Vagina (tissue), 2 donors: ENCODE data around the gene L1CAM. TPM values are rescaled to one million over a fixed set of nuclear protein-coding genes. Genes with fewer than 3 reads are reported as not detected.

Experiments
- DNase-seq, 2 donors: peaks; one replicate each; pipeline ENCODE4 v3.0.0-alpha.2; 2017; ENCODE audit errors: extremely low spot score in 2 of 2
- H3K27ac ChIP-seq: fragments of 200-600 bp; sonication (generic); one replicate; pipeline ENCODE4 v1.5.1; 2019
- H3K27me3 ChIP-seq: fragments of 200-600 bp; sonication (generic); one replicate; pipeline ENCODE4 v1.5.1; 2019
- H3K36me3 ChIP-seq, 2 donors: fragments of 200-600 bp; sonication (generic); one replicate each; pipeline ENCODE4 v1.5.1; 2017 to 2019
- H3K4me1 ChIP-seq: fragments of 200-600 bp; sonication (generic); one replicate; pipeline ENCODE4 v1.5.1; 2019
- H3K4me3 ChIP-seq, 2 donors: fragments of 200-600 bp; sonication (generic); 1 replicate in 1 of 2; 2 replicates in 1 of 2; pipeline ENCODE4 v1.5.1; 2016 to 2019
- H3K9me3 ChIP-seq: fragments of 200-600 bp; sonication (generic); one replicate; pipeline ENCODE4 v1.5.1; 2019
- POLR2A ChIP-seq, 2 donors: fragments of 450-650 bp; IDR thresholded peaks; one replicate each; pipeline ENCODE4 v1.6.1; 2017; ENCODE audit warnings: antibody characterized with exemption in 2 of 2, mild to moderate bottlenecking in 2 of 2, moderate library complexity in 2 of 2
- POLR2AphosphoS5 ChIP-seq, 2 donors: sonication (generic); formaldehyde crosslinking; IDR thresholded peaks; one replicate each; pipeline ENCODE4 v1.9.0; 2017; ENCODE audit warnings: antibody characterized with exemption in 2 of 2, mild to moderate bottlenecking in 2 of 2, low read depth in 1 of 2; ENCODE audit not compliant: insufficient read depth in 1 of 2
- intact Hi-C: fragments of 100-400 bp; cut with DNase I; formaldehyde crosslinking; loops from one replicate; pipeline ENCODE4 v1.15.1; 2023
- total RNA-seq: library from RNA; depleted of rRNA; stranded (reverse); fragments of >200 nt; gene quantifications from one replicate; pipeline ENCODE4 v1.2.3, GENCODE V29; 2016
- TF ChIP-seq, protein P1 (sequence below), 3 experiments: fragments of 450-650 bp in 2 of 3; fragments of 200-600 bp in 1 of 3; sonication (generic) in 1 of 3; IDR thresholded peaks; one replicate each; pipeline ENCODE4 v1.5.1; 2017 to 2019; ENCODE audit warnings: antibody characterized with exemption in 3 of 3, mild to moderate bottlenecking in 2 of 3, moderate library complexity in 2 of 3

Gene L1CAM
- total RNA-seq, 1 donor from 2014 or later, result 9.6 TPM

DNA sequence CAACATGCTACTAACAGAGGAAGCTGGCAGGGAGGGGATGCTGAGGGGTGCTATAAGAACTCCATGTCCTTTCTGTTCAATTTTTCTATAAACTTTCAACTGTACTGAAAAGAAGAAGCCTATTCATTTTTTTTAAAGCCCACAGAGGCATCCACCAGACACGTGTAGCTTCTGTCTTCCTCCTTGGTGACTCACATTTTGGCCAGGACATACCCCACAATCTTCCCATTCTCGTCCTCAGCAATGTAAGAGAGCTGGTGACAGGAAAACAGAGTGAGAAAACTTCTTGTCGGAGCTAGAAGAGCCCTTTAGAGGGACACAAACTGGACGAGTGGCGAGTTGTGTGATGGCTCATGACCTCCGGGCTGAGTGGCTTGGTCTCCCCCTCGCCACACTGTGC lies 47.8 kb upstream of the L1CAM start:
- Histone ChIP-seq H3K36me3 (no peaks in the 10 kb centered on the region), H3K9me3 (no peaks in the 10 kb centered on the region), H3K27ac (no peak overlapping the region), H3K4me3 (peak overlapping the region; percentile 64), H3K4me1 (peaks cover 22% of the 10 kb centered on the region), H3K27me3 (no peaks in the 10 kb centered on the region)
- intact Hi-C loops, result no loop called here
- no peak for TF ChIP-seq POLR2AphosphoS5 (IDR thresholded peaks at IDR 0.05; ENCODE audit: insufficient read depth in 1 of 2, low read depth in 1 of 2)
- TF ChIP-seq, protein P1, sequence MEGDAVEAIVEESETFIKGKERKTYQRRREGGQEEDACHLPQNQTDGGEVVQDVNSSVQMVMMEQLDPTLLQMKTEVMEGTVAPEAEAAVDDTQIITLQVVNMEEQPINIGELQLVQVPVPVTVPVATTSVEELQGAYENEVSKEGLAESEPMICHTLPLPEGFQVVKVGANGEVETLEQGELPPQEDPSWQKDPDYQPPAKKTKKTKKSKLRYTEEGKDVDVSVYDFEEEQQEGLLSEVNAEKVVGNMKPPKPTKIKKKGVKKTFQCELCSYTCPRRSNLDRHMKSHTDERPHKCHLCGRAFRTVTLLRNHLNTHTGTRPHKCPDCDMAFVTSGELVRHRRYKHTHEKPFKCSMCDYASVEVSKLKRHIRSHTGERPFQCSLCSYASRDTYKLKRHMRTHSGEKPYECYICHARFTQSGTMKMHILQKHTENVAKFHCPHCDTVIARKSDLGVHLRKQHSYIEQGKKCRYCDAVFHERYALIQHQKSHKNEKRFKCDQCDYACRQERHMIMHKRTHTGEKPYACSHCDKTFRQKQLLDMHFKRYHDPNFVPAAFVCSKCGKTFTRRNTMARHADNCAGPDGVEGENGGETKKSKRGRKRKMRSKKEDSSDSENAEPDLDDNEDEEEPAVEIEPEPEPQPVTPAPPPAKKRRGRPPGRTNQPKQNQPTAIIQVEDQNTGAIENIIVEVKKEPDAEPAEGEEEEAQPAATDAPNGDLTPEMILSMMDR (IDR thresholded peaks at IDR 0.05), result no peak
- no peak for TF ChIP-seq POLR2A (IDR thresholded peaks at IDR 0.05)
- no peak for DNase-seq

DNA sequence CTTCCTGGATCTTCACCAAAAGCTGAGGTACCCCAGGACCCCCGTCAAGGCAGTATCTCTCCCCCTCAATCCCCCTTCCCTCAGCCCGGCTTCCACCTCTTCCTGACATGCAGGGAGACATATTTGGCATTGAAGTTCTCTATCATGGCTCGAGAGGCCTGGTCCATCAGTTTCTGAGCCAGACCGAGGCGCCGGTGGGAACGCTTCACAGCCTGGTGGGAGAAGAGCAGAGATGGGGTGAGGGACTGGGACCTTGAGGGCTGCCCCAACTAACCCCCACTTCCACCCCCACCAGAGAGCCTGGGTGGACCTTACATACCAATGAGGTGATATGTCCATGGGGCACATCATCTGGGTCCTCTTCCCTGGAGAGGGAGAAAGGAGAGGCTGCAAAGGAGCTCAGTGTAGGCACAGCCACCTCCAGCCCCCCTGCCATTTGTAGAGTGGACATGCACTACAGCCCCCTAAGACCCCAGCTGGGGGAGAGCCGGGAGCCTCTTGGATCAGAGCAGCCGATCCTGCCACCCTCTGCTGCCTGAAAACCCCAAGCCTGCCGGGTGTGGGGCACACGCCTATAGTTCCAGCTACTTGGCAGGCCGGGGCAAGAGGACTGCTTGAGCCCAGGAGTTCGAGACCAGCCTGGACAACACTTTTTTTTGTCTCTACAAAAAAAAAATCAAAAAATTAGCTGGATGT lies 46.4 kb upstream of the L1CAM start:
- no peaks in the 10 kb centered on the region for H3K27me3 ChIP-seq
- TF ChIP-seq POLR2AphosphoS5 (IDR thresholded peaks at IDR 0.05; ENCODE audit: insufficient read depth in 1 of 2, low read depth in 1 of 2) (no peak), POLR2A (IDR thresholded peaks at IDR 0.05) (no peak)
- TF ChIP-seq, protein P1 (IDR thresholded peaks at IDR 0.05), result no peak
- DNase-seq, result no peak
- no peak overlapping the region for H3K27ac ChIP-seq
- no peak overlapping the region for H3K4me3 ChIP-seq
- peaks cover 30% of the 10 kb centered on the region for H3K4me1 ChIP-seq
- H3K9me3 ChIP-seq, result no peaks in the 10 kb centered on the region
- intact Hi-C loops, result no loop called here
- H3K36me3 ChIP-seq, result no peaks in the 10 kb centered on the region

DNA sequence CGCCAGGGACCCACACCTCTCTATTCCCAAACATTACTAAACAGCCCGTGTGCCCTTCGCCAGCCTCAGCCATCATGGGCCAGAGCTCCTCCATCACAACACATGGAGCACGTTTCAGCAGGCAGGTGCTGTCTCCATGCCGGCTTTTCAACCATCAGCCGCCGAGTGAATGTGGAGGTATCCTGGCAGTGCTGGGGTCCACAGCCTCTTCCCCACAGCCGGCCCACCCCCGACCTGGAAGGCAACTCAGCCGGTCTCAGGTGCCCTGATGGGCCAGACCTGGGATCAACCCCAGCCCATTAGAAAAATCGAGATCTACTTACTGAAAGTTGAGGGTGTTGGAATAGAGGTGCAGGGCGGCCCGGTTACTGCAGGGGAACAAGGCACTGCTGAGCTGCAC lies 45.8 kb upstream of the L1CAM start:
- H3K36me3 ChIP-seq, result no peaks in the 10 kb centered on the region
- H3K4me3 ChIP-seq, result no peak overlapping the region
- H3K4me1 ChIP-seq, result peaks cover 36% of the 10 kb centered on the region
- no peak overlapping the region for H3K27ac ChIP-seq
- no peaks in the 10 kb centered on the region for H3K9me3 ChIP-seq
- TF ChIP-seq, protein P1 (IDR thresholded peaks at IDR 0.05), result no peak
- TF ChIP-seq POLR2AphosphoS5 (IDR thresholded peaks at IDR 0.05; ENCODE audit: insufficient read depth in 1 of 2, low read depth in 1 of 2), result no peak
- TF ChIP-seq POLR2A (IDR thresholded peaks at IDR 0.05), result no peak
- DNase-seq, result no peak
- H3K27me3 ChIP-seq, result no peaks in the 10 kb centered on the region
- intact Hi-C loops, result no loop called here

- DNase-seq, result no peak
- no peak for TF ChIP-seq POLR2AphosphoS5 (IDR thresholded peaks at IDR 0.05; ENCODE audit: insufficient read depth in 1 of 2, low read depth in 1 of 2)
- no peak for TF ChIP-seq POLR2A (IDR thresholded peaks at IDR 0.05)
- TF ChIP-seq, protein P1 (IDR thresholded peaks at IDR 0.05), result no peak
- Histone ChIP-seq H3K27ac (no peak overlapping the region), H3K4me1 (peaks cover 41% of the 10 kb centered on the region), H3K27me3 (no peaks in the 10 kb centered on the region), H3K9me3 (no peaks in the 10 kb centered on the region), H3K36me3 (no peaks in the 10 kb centered on the region), H3K4me3 (no peak overlapping the region)
- intact Hi-C loops, result no loop called here
These were observed 45.2 kb upstream of the L1CAM start for GRCh38 chrX:153931151-153931550.
